Mesothelial cell of epicardium (in vitro differentiated cells): Measurements from ENCODE around the gene TLR10. TPM values are rescaled to one million over a fixed set of nuclear protein-coding genes. Genes with fewer than 3 reads are reported as not detected.
"Not testable (repeated sequence)": the region's sequence is repeated elsewhere in the genome, so short reads cannot be mapped to it uniquely, and the experiment has no call there.

ENCODE experiments used
- DNase-seq, 2 experiments: peaks; one replicate each; pipeline ENCODE4 v3.0.0; 2021; ENCODE audit warnings: low spot score in 2 of 2; ENCODE audit not compliant: unreplicated experiment in 2 of 2
- H3K27ac Mint-ChIP-seq: 2 replicates; pipeline ENCODE4 v1.8.0; 2021; ENCODE audit warnings: mixed read lengths
- H3K27me3 Mint-ChIP-seq: 2 replicates; pipeline ENCODE4 v1.8.0; 2021; ENCODE audit warnings: low read depth, mixed read lengths
- H3K36me3 Mint-ChIP-seq: 2 replicates; pipeline ENCODE4 v1.8.0; 2021; ENCODE audit warnings: mixed read lengths
- H3K4me1 Mint-ChIP-seq: 2 replicates; pipeline ENCODE4 v1.8.0; 2021; ENCODE audit warnings: mixed read lengths
- H3K4me3 Mint-ChIP-seq: 2 replicates; pipeline ENCODE4 v1.8.0; 2021; ENCODE audit warnings: mild to moderate bottlenecking, moderate library complexity, mixed read lengths
- H3K9me3 Mint-ChIP-seq: 2 replicates; pipeline ENCODE4 v1.8.0; 2021; ENCODE audit warnings: mixed read lengths
- total RNA-seq: library from RNA; stranded (reverse); gene quantifications from 3 replicates; pipeline ENCODE4 v1.2.1, GENCODE V29; 2021
- TF ChIP-seq, protein P1 (sequence below): fragments of 200-600 bp; sonication (generic); IDR thresholded peaks from one replicate; pipeline ENCODE4 v1.5.0; 2021; ENCODE audit warnings: antibody characterized with exemption; ENCODE audit not compliant: unreplicated experiment

The TLR10 gene
- total RNA-seq, 1 donor from 2014 or later = not detected

DNA sequence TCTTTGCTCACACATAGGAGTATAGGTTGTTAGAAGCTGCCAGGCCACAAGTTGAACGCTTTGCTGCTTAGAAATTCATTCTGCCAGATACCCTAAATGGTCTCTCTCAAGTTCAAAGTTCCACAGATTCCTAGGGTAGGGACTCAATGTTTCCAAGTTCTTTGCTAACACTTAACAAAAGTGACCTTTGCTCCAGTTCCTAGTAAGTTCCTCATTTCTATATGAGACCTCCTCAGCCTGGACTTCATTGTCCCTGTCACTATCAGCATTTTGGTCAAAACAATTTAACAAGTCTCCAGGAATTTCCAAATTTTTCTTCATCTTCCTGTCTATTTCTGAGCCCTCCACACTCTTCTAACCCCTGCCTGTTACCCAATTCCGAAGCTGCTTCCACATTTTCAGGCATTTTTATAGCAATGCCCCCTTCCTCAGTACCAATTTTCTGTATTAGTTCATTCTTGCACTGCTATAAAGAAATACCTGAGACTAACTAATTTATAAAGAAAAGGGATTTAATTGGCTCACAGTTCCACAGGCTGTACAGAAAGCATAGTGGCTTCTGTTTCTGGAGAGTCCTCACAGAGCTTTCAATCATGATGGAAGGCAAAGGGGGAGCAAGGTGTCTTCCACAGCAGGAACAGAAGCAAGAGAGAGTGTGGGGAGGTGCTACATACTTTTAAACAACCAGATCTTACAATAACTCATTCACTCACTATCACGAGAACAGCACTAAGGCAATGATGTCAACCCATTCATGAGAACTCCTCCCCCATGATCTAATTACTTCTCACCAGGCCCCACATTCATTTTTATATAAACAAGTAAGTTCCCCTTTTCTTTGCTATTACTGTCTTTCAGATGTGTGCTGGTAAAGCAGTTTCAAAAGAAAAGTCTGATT is 33.3 kb upstream of the TLR10 start:
- Mint-ChIP-seq H3K4me3 (no peak overlapping the region), H3K9me3 (peaks cover 13% of the 10 kb centered on the region)

DNA sequence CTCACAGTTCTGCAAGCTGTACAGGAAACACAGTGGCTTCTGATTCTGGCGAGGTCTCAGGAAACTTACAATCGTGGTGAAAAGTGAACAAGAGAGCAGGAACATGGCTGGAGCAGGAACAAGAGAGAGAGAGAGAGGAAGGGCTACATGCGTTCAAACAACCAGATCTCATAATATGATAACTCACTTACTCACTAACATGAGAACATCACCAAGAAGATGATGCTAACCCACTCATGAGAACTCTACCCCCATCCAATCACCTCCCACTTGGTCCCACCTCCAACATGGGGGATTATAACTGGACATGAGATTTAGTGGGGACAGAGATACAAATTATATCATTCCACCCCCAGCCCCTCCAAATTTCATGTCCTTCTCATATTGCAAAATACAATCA is 31.6 kb upstream of the TLR10 start:
- Mint-ChIP-seq H3K27me3 (no peaks in the 10 kb centered on the region), H3K4me1 (peaks cover 15% of the 10 kb centered on the region)

More for the DNA sequence above, 33.3 kb upstream of the TLR10 start:
- Mint-ChIP-seq H3K27me3 (no peaks in the 10 kb centered on the region), H3K4me1 (peaks cover 22% of the 10 kb centered on the region), H3K27ac (no peak overlapping the region), H3K36me3 (no peaks in the 10 kb centered on the region)
- no peak for DNase-seq
- TF ChIP-seq, protein P1, sequence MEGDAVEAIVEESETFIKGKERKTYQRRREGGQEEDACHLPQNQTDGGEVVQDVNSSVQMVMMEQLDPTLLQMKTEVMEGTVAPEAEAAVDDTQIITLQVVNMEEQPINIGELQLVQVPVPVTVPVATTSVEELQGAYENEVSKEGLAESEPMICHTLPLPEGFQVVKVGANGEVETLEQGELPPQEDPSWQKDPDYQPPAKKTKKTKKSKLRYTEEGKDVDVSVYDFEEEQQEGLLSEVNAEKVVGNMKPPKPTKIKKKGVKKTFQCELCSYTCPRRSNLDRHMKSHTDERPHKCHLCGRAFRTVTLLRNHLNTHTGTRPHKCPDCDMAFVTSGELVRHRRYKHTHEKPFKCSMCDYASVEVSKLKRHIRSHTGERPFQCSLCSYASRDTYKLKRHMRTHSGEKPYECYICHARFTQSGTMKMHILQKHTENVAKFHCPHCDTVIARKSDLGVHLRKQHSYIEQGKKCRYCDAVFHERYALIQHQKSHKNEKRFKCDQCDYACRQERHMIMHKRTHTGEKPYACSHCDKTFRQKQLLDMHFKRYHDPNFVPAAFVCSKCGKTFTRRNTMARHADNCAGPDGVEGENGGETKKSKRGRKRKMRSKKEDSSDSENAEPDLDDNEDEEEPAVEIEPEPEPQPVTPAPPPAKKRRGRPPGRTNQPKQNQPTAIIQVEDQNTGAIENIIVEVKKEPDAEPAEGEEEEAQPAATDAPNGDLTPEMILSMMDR = no peak

GRCh38 chr4:38811297-38811696 is 28.5 kb upstream of the TLR10 start:
- Mint-ChIP-seq H3K4me1 (peaks cover 4% of the 10 kb centered on the region), H3K27ac (no peak overlapping the region), H3K9me3 (peaks cover 13% of the 10 kb centered on the region), H3K4me3 (no peak overlapping the region), H3K27me3 (no peaks in the 10 kb centered on the region), H3K36me3 (no peaks in the 10 kb centered on the region)
- TF ChIP-seq, protein P1 = no peak
- no peak for DNase-seq

More for the DNA sequence above, 31.6 kb upstream of the TLR10 start:
- Mint-ChIP-seq H3K27ac (no peak overlapping the region), H3K9me3 (peaks cover 13% of the 10 kb centered on the region), H3K36me3 (no peaks in the 10 kb centered on the region), H3K4me3 (no peak overlapping the region)
- TF ChIP-seq, protein P1 = no peak
- DNase-seq = no peak

DNA sequence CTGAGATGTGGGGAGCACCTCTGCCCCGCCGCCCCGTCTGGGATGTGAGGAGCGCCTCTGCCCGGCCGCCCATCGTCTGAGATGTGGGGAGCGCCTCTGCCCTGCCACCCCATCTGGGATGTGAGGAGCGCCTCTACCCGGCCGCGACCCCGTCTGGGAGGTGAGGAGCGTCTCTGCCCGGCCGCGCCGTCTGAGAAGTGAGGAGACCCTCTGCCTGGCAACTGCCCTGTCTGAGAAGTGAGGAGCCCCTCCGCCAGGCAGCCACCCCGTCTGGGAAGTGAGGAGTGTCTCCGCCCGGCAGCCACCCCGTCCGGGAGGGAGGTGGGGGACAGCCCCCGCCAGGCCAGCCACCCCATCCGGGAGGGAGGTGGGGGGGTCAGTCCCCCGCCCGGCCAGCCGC is 24.7 kb upstream of the TLR10 start:
- H3K9me3 Mint-ChIP-seq, H3K36me3 Mint-ChIP-seq, H3K27me3 Mint-ChIP-seq: not testable (repeated sequence)

GRCh38 chr4:38806251-38806650 is 23.5 kb upstream of the TLR10 start:
- DNase-seq, H3K27ac Mint-ChIP-seq, H3K4me3 Mint-ChIP-seq, H3K36me3 Mint-ChIP-seq, H3K4me1 Mint-ChIP-seq, H3K27me3 Mint-ChIP-seq: not testable (repeated sequence)
- H3K9me3 Mint-ChIP-seq = peaks cover 16% of the 10 kb centered on the region

More for the DNA sequence above, 24.7 kb upstream of the TLR10 start:
- DNase-seq, H3K27ac Mint-ChIP-seq, H3K4me1 Mint-ChIP-seq, H3K4me3 Mint-ChIP-seq: not testable (repeated sequence)

- Mint-ChIP-seq H3K27me3 (no peaks in the 10 kb centered on the region), H3K9me3 (peaks cover 23% of the 10 kb centered on the region), H3K4me1 (peaks cover 8% of the 10 kb centered on the region), H3K36me3 (peaks cover 6% of the 10 kb centered on the region), H3K27ac (no peak overlapping the region), H3K4me3 (no peak overlapping the region)
- DNase-seq = no peak
- TF ChIP-seq, protein P1 = no peak
These were observed 22.8 kb upstream of the TLR10 start for GRCh38 chr4:38805530-38806145.
